ENCODE measurements around the gene PLCB1.

The PLCB1 gene

GRCh38 chr20:8423482-8423881 lies 291.4 kb downstream of the PLCB1 start:
- Histone ChIP-seq H3K4me3 (ENCODE audit: low read depth, low read length) (no peak overlapping the region), H3K36me3 (ENCODE audit: insufficient read depth, low read length) (no peaks in the 10 kb centered on the region), H2AFZ (ENCODE audit: low read length, unreplicated experiment) (no peak overlapping the region), H3K79me2 (ENCODE audit: control insufficient read depth, insufficient read depth, low read length, unreplicated experiment) (no peaks in the 10 kb centered on the region), H3K27me3 (ENCODE audit: insufficient read depth, low read length) (no peaks in the 10 kb centered on the region), H3K27ac (ENCODE audit: low read depth, low read length) (no peak overlapping the region), H3K4me1 (ENCODE audit: control insufficient read depth, insufficient read depth, low read length, unreplicated experiment) (peaks cover 18% of the 10 kb centered on the region)

- Histone ChIP-seq H3K36me3 (ENCODE audit: insufficient read depth, low read length) (no peaks in the 10 kb centered on the region), H3K4me3 (ENCODE audit: low read depth, low read length) (no peak overlapping the region), H3K27ac (ENCODE audit: low read depth, low read length) (no peak overlapping the region), H3K27me3 (ENCODE audit: insufficient read depth, low read length) (no peaks in the 10 kb centered on the region), H2AFZ (ENCODE audit: low read length, unreplicated experiment) (no peak overlapping the region), H3K4me1 (ENCODE audit: control insufficient read depth, insufficient read depth, low read length, unreplicated experiment) (peaks cover 18% of the 10 kb centered on the region), H3K79me2 (ENCODE audit: control insufficient read depth, insufficient read depth, low read length, unreplicated experiment) (no peaks in the 10 kb centered on the region)
Measured at GRCh38 chr20:8424010-8424409, 291.9 kb downstream of the PLCB1 start.

- no peak overlapping the region for H2AFZ ChIP-seq (ENCODE audit: low read length, unreplicated experiment)
Measured at GRCh38 chr20:8425016-8425415, 292.9 kb downstream of the PLCB1 start.

GRCh38 chr20:8425802-8426201 lies 293.7 kb downstream of the PLCB1 start:
- no peak overlapping the region for H2AFZ ChIP-seq (ENCODE audit: low read length, unreplicated experiment)
- H3K4me1 ChIP-seq (ENCODE audit: control insufficient read depth, insufficient read depth, low read length, unreplicated experiment), result peaks cover 18% of the 10 kb centered on the region
- no peaks in the 10 kb centered on the region for H3K79me2 ChIP-seq (ENCODE audit: control insufficient read depth, insufficient read depth, low read length, unreplicated experiment)
- no peak overlapping the region for H3K27ac ChIP-seq (ENCODE audit: low read depth, low read length)
- H3K36me3 ChIP-seq (ENCODE audit: insufficient read depth, low read length), result no peaks in the 10 kb centered on the region
- H3K4me3 ChIP-seq (ENCODE audit: low read depth, low read length), result no peak overlapping the region
- no peaks in the 10 kb centered on the region for H3K27me3 ChIP-seq (ENCODE audit: insufficient read depth, low read length)

More at GRCh38 chr20:8425016-8425415, 292.9 kb downstream of the PLCB1 start:
- no peaks in the 10 kb centered on the region for H3K36me3 ChIP-seq (ENCODE audit: insufficient read depth, low read length)
- H3K4me3 ChIP-seq (ENCODE audit: low read depth, low read length), result no peak overlapping the region
- peaks cover 18% of the 10 kb centered on the region for H3K4me1 ChIP-seq (ENCODE audit: control insufficient read depth, insufficient read depth, low read length, unreplicated experiment)
- H3K27me3 ChIP-seq (ENCODE audit: insufficient read depth, low read length), result no peaks in the 10 kb centered on the region
- H3K79me2 ChIP-seq (ENCODE audit: control insufficient read depth, insufficient read depth, low read length, unreplicated experiment), result no peaks in the 10 kb centered on the region
- no peak overlapping the region for H3K27ac ChIP-seq (ENCODE audit: low read depth, low read length)

- Histone ChIP-seq H2AFZ (ENCODE audit: low read length, unreplicated experiment) (no peak overlapping the region), H3K4me3 (ENCODE audit: low read depth, low read length) (no peak overlapping the region), H3K4me1 (ENCODE audit: control insufficient read depth, insufficient read depth, low read length, unreplicated experiment) (peaks cover 18% of the 10 kb centered on the region), H3K27ac (ENCODE audit: low read depth, low read length) (no peak overlapping the region), H3K36me3 (ENCODE audit: insufficient read depth, low read length) (no peaks in the 10 kb centered on the region), H3K27me3 (ENCODE audit: insufficient read depth, low read length) (no peaks in the 10 kb centered on the region), H3K79me2 (ENCODE audit: control insufficient read depth, insufficient read depth, low read length, unreplicated experiment) (no peaks in the 10 kb centered on the region)
Measured at GRCh38 chr20:8427419-8428040, 295.5 kb downstream of the PLCB1 start.

- Histone ChIP-seq H3K27ac (ENCODE audit: low read depth, low read length) (no peak overlapping the region), H3K4me1 (ENCODE audit: control insufficient read depth, insufficient read depth, low read length, unreplicated experiment) (peaks cover 7% of the 10 kb centered on the region), H2AFZ (ENCODE audit: low read length, unreplicated experiment) (no peak overlapping the region), H3K4me3 (ENCODE audit: low read depth, low read length) (no peak overlapping the region), H3K79me2 (ENCODE audit: control insufficient read depth, insufficient read depth, low read length, unreplicated experiment) (no peaks in the 10 kb centered on the region), H3K36me3 (ENCODE audit: insufficient read depth, low read length) (no peaks in the 10 kb centered on the region), H3K27me3 (ENCODE audit: insufficient read depth, low read length) (no peaks in the 10 kb centered on the region)
Measured at GRCh38 chr20:8428988-8429387, 296.9 kb downstream of the PLCB1 start.

- H3K27ac ChIP-seq (ENCODE audit: low read depth, low read length), result no peak overlapping the region
- no peak overlapping the region for H3K4me3 ChIP-seq (ENCODE audit: low read depth, low read length)
- no peaks in the 10 kb centered on the region for H3K27me3 ChIP-seq (ENCODE audit: insufficient read depth, low read length)
- no peaks in the 10 kb centered on the region for H3K36me3 ChIP-seq (ENCODE audit: insufficient read depth, low read length)
- no peaks in the 10 kb centered on the region for H3K79me2 ChIP-seq (ENCODE audit: control insufficient read depth, insufficient read depth, low read length, unreplicated experiment)
- no peak overlapping the region for H2AFZ ChIP-seq (ENCODE audit: low read length, unreplicated experiment)
- no peaks in the 10 kb centered on the region for H3K4me1 ChIP-seq (ENCODE audit: control insufficient read depth, insufficient read depth, low read length, unreplicated experiment)
Measured at GRCh38 chr20:8431538-8432434, 299.7 kb downstream of the PLCB1 start.

- no peak overlapping the region for H3K4me3 ChIP-seq (ENCODE audit: low read depth, low read length)
- no peaks in the 10 kb centered on the region for H3K27me3 ChIP-seq (ENCODE audit: insufficient read depth, low read length)
- no peak overlapping the region for H2AFZ ChIP-seq (ENCODE audit: low read length, unreplicated experiment)
- H3K4me1 ChIP-seq (ENCODE audit: control insufficient read depth, insufficient read depth, low read length, unreplicated experiment), result no peaks in the 10 kb centered on the region
- H3K36me3 ChIP-seq (ENCODE audit: insufficient read depth, low read length), result no peaks in the 10 kb centered on the region
- H3K79me2 ChIP-seq (ENCODE audit: control insufficient read depth, insufficient read depth, low read length, unreplicated experiment), result no peaks in the 10 kb centered on the region
- H3K27ac ChIP-seq (ENCODE audit: low read depth, low read length), result no peak overlapping the region
Measured at GRCh38 chr20:8432435-8433148, 300.5 kb downstream of the PLCB1 start.

- no peaks in the 10 kb centered on the region for H3K36me3 ChIP-seq (ENCODE audit: insufficient read depth, low read length)
- no peak overlapping the region for H2AFZ ChIP-seq (ENCODE audit: low read length, unreplicated experiment)
- H3K4me1 ChIP-seq (ENCODE audit: control insufficient read depth, insufficient read depth, low read length, unreplicated experiment), result no peaks in the 10 kb centered on the region
- no peak overlapping the region for H3K4me3 ChIP-seq (ENCODE audit: low read depth, low read length)
- no peaks in the 10 kb centered on the region for H3K79me2 ChIP-seq (ENCODE audit: control insufficient read depth, insufficient read depth, low read length, unreplicated experiment)
- no peak overlapping the region for H3K27ac ChIP-seq (ENCODE audit: low read depth, low read length)
- H3K27me3 ChIP-seq (ENCODE audit: insufficient read depth, low read length), result no peaks in the 10 kb centered on the region
Measured at GRCh38 chr20:8433291-8433690, 301.2 kb downstream of the PLCB1 start.

GRCh38 chr20:8434326-8434876 lies 302.3 kb downstream of the PLCB1 start:
- Histone ChIP-seq H3K4me1 (ENCODE audit: control insufficient read depth, insufficient read depth, low read length, unreplicated experiment) (no peaks in the 10 kb centered on the region), H3K27ac (ENCODE audit: low read depth, low read length) (no peak overlapping the region), H3K27me3 (ENCODE audit: insufficient read depth, low read length) (no peaks in the 10 kb centered on the region), H3K4me3 (ENCODE audit: low read depth, low read length) (no peak overlapping the region), H2AFZ (ENCODE audit: low read length, unreplicated experiment) (no peak overlapping the region), H3K36me3 (ENCODE audit: insufficient read depth, low read length) (no peaks in the 10 kb centered on the region), H3K79me2 (ENCODE audit: control insufficient read depth, insufficient read depth, low read length, unreplicated experiment) (no peaks in the 10 kb centered on the region)

Data from ACC112 (cell line).